Subcutaneous adipose tissue (tissue), 4 donors: ENCODE measurements around the gene SPAG6. TPM values are rescaled to one million over a fixed set of nuclear protein-coding genes. Genes with fewer than 3 reads are reported as not detected.

Experiments
- CTCF ChIP-seq: fragments of 450-650 bp; IDR thresholded peaks from one replicate; pipeline ENCODE4 v1.5.1; 2016; ENCODE audit warnings: low read depth, mild to moderate bottlenecking, control low read depth, antibody characterized with exemption, moderate library complexity
- total RNA-seq, 4 donors: library from RNA; depleted of rRNA; stranded (reverse); fragments of >200 nt; gene quantifications; one replicate each; pipeline ENCODE4 v1.1.0, GENCODE V29; 2016

Gene SPAG6
- total RNA-seq, 4 donors from 2014 or later, result 0.34 TPM; not detected in 3

GRCh38 chr10:22319547-22319979, 25.7 kb upstream of the SPAG6 start:
- TF ChIP-seq CTCF, result no peak

- no peak for TF ChIP-seq CTCF
Measured at GRCh38 chr10:22319980-22320558, 25.2 kb upstream of the SPAG6 start.

GRCh38 chr10:22320591-22321155, 24.6 kb upstream of the SPAG6 start, which contains the start of gene BMI1:
Gene BMI1 (plus strand): TSS chr10:22321099. CDS start chr10:22326450, 5,351 bp downstream.
- TF ChIP-seq CTCF, result no peak

- TF ChIP-seq CTCF, result no peak
Measured at GRCh38 chr10:22321156-22321923, 24.0 kb upstream of the SPAG6 start.

- no peak for TF ChIP-seq CTCF
Measured at GRCh38 chr10:22321924-22322640, 23.2 kb upstream of the SPAG6 start.

- TF ChIP-seq CTCF, result no peak
Measured at GRCh38 chr10:22322641-22323160, 22.6 kb upstream of the SPAG6 start.
